SJSA1 (cell line): ENCODE data around the gene RYR2. TPM values are rescaled to one million over a fixed set of nuclear protein-coding genes. Genes with fewer than 3 reads are reported as not detected.
"Not testable (repeated sequence)": the region's sequence is repeated elsewhere in the genome, so short reads cannot be mapped to it uniquely, and the experiment has no call there.

ENCODE experiments used
- DNase-seq, 2 experiments: peaks; one replicate each; pipeline ENCODE4 v3.0.0-alpha.2; 2015 to 2020; ENCODE audit warnings: low spot score in 2 of 2, low read depth in 1 of 2
- H3K27ac ChIP-seq: fragments of 250-450 bp; sonication (Bioruptor Pico); 2 replicates; pipeline ENCODE4 v1.5.1; 2020; ENCODE audit warnings: mild to moderate bottlenecking, moderate library complexity
- H3K27me3 ChIP-seq: fragments of 250-450 bp; sonication (Bioruptor Pico); replicated peaks from 2 replicates; pipeline ENCODE4 v1.5.1; 2020; ENCODE audit warnings: mild to moderate bottlenecking, moderate library complexity
- H3K36me3 ChIP-seq: fragments of 250-450 bp; sonication (Bioruptor Pico); 2 replicates; pipeline ENCODE4 v1.5.1; 2020; ENCODE audit warnings: mild to moderate bottlenecking
- H3K4me1 ChIP-seq: fragments of 250-450 bp; sonication (Bioruptor Pico); replicated peaks from 2 replicates; pipeline ENCODE4 v1.6.1; 2021; ENCODE audit warnings: mild to moderate bottlenecking
- H3K4me3 ChIP-seq: fragments of 250-450 bp; sonication (Bioruptor Pico); 2 replicates; pipeline ENCODE4 v1.5.1; 2020; ENCODE audit warnings: mild to moderate bottlenecking
- H3K9me3 ChIP-seq: fragments of 250-450 bp; sonication (Bioruptor Pico); replicated peaks from 2 replicates; pipeline ENCODE4 v1.5.1; 2020; ENCODE audit warnings: mild to moderate bottlenecking
- total RNA-seq: library from RNA; depleted of rRNA; stranded (reverse); fragments of >200 nt; shearing (Covaris generic); gene quantifications from 2 replicates; pipeline ENCODE4 v1.2.3, GENCODE V29; 2014

RYR2 gene
- total RNA-seq, 1 experiment from 2014 or later: not detected

- Histone ChIP-seq H3K36me3 (no peaks in the 10 kb centered on the region), H3K27ac (no peak overlapping the region), H3K4me3 (no peak overlapping the region), H3K9me3 (no peaks in the 10 kb centered on the region), H3K27me3 (no peaks in the 10 kb centered on the region), H3K4me1 (no peaks in the 10 kb centered on the region)
- DNase-seq: no peak
Observed at GRCh38 chr1:237795558-237795957, 753.6 kb downstream of the RYR2 start.

GRCh38 chr1:237799762-237800474 is 757.9 kb downstream of the RYR2 start:
- peak; percentile 39 to 52 for DNase-seq
- no peaks in the 10 kb centered on the region for H3K36me3 ChIP-seq
- H3K4me3 ChIP-seq: no peak overlapping the region
- H3K27ac ChIP-seq: no peak overlapping the region
- no peaks in the 10 kb centered on the region for H3K4me1 ChIP-seq
- no peaks in the 10 kb centered on the region for H3K9me3 ChIP-seq
- H3K27me3 ChIP-seq: no peaks in the 10 kb centered on the region

GRCh38 chr1:237804516-237804915 is 762.5 kb downstream of the RYR2 start:
- Histone ChIP-seq H3K27ac (no peak overlapping the region), H3K4me1 (no peaks in the 10 kb centered on the region), H3K4me3 (no peak overlapping the region), H3K27me3 (no peaks in the 10 kb centered on the region), H3K36me3 (no peaks in the 10 kb centered on the region), H3K9me3 (no peaks in the 10 kb centered on the region)
- no peak for DNase-seq

GRCh38 chr1:237809099-237809498 is 767.1 kb downstream of the RYR2 start:
- Histone ChIP-seq H3K27ac (no peak overlapping the region), H3K4me3 (no peak overlapping the region), H3K9me3 (no peaks in the 10 kb centered on the region), H3K27me3 (no peaks in the 10 kb centered on the region), H3K36me3 (no peaks in the 10 kb centered on the region), H3K4me1 (no peaks in the 10 kb centered on the region)
- DNase-seq: no peak

- Histone ChIP-seq H3K27ac (no peak overlapping the region), H3K36me3 (no peaks in the 10 kb centered on the region), H3K27me3 (no peaks in the 10 kb centered on the region), H3K9me3 (no peaks in the 10 kb centered on the region), H3K4me1 (no peaks in the 10 kb centered on the region), H3K4me3 (no peak overlapping the region)
- DNase-seq: no peak
Observed at GRCh38 chr1:237811633-237812032, 769.6 kb downstream of the RYR2 start.

GRCh38 chr1:237812061-237812460 is 770.1 kb downstream of the RYR2 start:
- no peak overlapping the region for H3K27ac ChIP-seq

GRCh38 chr1:237814319-237814924 is 772.4 kb downstream of the RYR2 start:
- Histone ChIP-seq H3K4me3 (no peak overlapping the region), H3K27me3 (no peaks in the 10 kb centered on the region), H3K27ac (no peak overlapping the region), H3K36me3 (no peaks in the 10 kb centered on the region), H3K4me1 (no peaks in the 10 kb centered on the region), H3K9me3 (no peaks in the 10 kb centered on the region)
- DNase-seq: no peak

More at GRCh38 chr1:237812061-237812460, 770.1 kb downstream of the RYR2 start:
- Histone ChIP-seq H3K4me3 (no peak overlapping the region), H3K27me3 (no peaks in the 10 kb centered on the region), H3K9me3 (no peaks in the 10 kb centered on the region), H3K4me1 (no peaks in the 10 kb centered on the region), H3K36me3 (no peaks in the 10 kb centered on the region)
- DNase-seq: no peak

GRCh38 chr1:237817277-237817676 is 775.3 kb downstream of the RYR2 start:
- Histone ChIP-seq H3K27ac (no peak overlapping the region), H3K27me3 (no peaks in the 10 kb centered on the region), H3K4me1 (no peaks in the 10 kb centered on the region), H3K9me3 (no peaks in the 10 kb centered on the region), H3K36me3 (no peaks in the 10 kb centered on the region), H3K4me3 (no peak overlapping the region)
- no peak for DNase-seq

- H3K9me3 ChIP-seq: not testable (repeated sequence)
Observed at GRCh38 chr1:237820634-237821033, 778.6 kb downstream of the RYR2 start.

GRCh38 chr1:237832858-237833257 is 790.9 kb downstream of the RYR2 start:
- H3K4me3 ChIP-seq: no peak overlapping the region
- H3K4me1 ChIP-seq: no peaks in the 10 kb centered on the region

More at GRCh38 chr1:237820634-237821033, 778.6 kb downstream of the RYR2 start:
- not testable (repeated sequence) for H3K27me3 ChIP-seq, H3K4me3 ChIP-seq, DNase-seq, H3K4me1 ChIP-seq, H3K36me3 ChIP-seq, H3K27ac ChIP-seq

GRCh38 chr1:237834048-237834447 is 792.1 kb downstream of the RYR2 start:
- no peaks in the 10 kb centered on the region for H3K27me3 ChIP-seq

More at GRCh38 chr1:237832858-237833257, 790.9 kb downstream of the RYR2 start:
- H3K27ac ChIP-seq: no peak overlapping the region
- H3K36me3 ChIP-seq: no peaks in the 10 kb centered on the region
- no peak for DNase-seq
- peaks cover 3% of the 10 kb centered on the region; the same call in 1 of the 2 replicates for H3K9me3 ChIP-seq
- no peaks in the 10 kb centered on the region for H3K27me3 ChIP-seq

GRCh38 chr1:237834461-237834860 is 792.5 kb downstream of the RYR2 start:
- Histone ChIP-seq H3K27me3 (no peaks in the 10 kb centered on the region), H3K4me3 (no peak overlapping the region), H3K27ac (no peak overlapping the region), H3K4me1 (no peaks in the 10 kb centered on the region), H3K9me3 (peaks cover 3% of the 10 kb centered on the region; the same call in 1 of the 2 replicates), H3K36me3 (no peaks in the 10 kb centered on the region)
- DNase-seq: no peak

More at GRCh38 chr1:237834048-237834447, 792.1 kb downstream of the RYR2 start:
- DNase-seq: no peak
- H3K36me3 ChIP-seq: no peaks in the 10 kb centered on the region
- no peaks in the 10 kb centered on the region for H3K4me1 ChIP-seq
- H3K9me3 ChIP-seq: peaks cover 3% of the 10 kb centered on the region; the same call in 1 of the 2 replicates
- H3K27ac ChIP-seq: no peak overlapping the region
- H3K4me3 ChIP-seq: no peak overlapping the region

- Histone ChIP-seq H3K36me3 (no peaks in the 10 kb centered on the region), H3K4me3 (no peak overlapping the region), H3K27me3 (no peaks in the 10 kb centered on the region), H3K4me1 (no peaks in the 10 kb centered on the region), H3K27ac (no peak overlapping the region), H3K9me3 (peaks cover 6% of the 10 kb centered on the region; the same call in 1 of the 2 replicates)
- no peak for DNase-seq
Observed at GRCh38 chr1:237838320-237838719, 796.3 kb downstream of the RYR2 start.

GRCh38 chr1:237838904-237839534 is 797.0 kb downstream of the RYR2 start:
- Histone ChIP-seq H3K9me3 (0 out of 2 replicates have a peak, but pooled peaks cover 3% of the 10 kb centered on the region), H3K4me1 (no peaks in the 10 kb centered on the region)

More at GRCh38 chr1:237838904-237839534, 797.0 kb downstream of the RYR2 start:
- H3K27ac ChIP-seq: no peak overlapping the region
- no peak overlapping the region for H3K4me3 ChIP-seq
- no peak for DNase-seq
- H3K27me3 ChIP-seq: no peaks in the 10 kb centered on the region
- no peaks in the 10 kb centered on the region for H3K36me3 ChIP-seq
